Stimulated activated CD4-positive, alpha-beta T cell treated with anti-CD3 and anti-CD28 coated beads, Interleukin-2, amount 100 ng/mL, for 4 hours (primary cell): ENCODE data around the gene GPR146.
A peak's percentile ranks its signal among the peaks of the same experiment; 100 is the strongest.
"Not testable (repeated sequence)": the region's sequence is repeated elsewhere in the genome, so short reads cannot be mapped to it uniquely, and the experiment has no call there.

Experiments used
- DNase-seq: peaks from one replicate; pipeline ENCODE4 v3.0.0-alpha.2; 2020; ENCODE audit warnings: low read depth

GPR146 gene, protein sequence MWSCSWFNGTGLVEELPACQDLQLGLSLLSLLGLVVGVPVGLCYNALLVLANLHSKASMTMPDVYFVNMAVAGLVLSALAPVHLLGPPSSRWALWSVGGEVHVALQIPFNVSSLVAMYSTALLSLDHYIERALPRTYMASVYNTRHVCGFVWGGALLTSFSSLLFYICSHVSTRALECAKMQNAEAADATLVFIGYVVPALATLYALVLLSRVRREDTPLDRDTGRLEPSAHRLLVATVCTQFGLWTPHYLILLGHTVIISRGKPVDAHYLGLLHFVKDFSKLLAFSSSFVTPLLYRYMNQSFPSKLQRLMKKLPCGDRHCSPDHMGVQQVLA

GRCh38 chr7:1044189-1045068 lies at the start of gene GPR146:
TSS of gene GPR146 (plus strand) at chr7:1044546. CDS start at chr7:1057516, 12,970 bp downstream.
- peak; percentile 88 for DNase-seq

DNA sequence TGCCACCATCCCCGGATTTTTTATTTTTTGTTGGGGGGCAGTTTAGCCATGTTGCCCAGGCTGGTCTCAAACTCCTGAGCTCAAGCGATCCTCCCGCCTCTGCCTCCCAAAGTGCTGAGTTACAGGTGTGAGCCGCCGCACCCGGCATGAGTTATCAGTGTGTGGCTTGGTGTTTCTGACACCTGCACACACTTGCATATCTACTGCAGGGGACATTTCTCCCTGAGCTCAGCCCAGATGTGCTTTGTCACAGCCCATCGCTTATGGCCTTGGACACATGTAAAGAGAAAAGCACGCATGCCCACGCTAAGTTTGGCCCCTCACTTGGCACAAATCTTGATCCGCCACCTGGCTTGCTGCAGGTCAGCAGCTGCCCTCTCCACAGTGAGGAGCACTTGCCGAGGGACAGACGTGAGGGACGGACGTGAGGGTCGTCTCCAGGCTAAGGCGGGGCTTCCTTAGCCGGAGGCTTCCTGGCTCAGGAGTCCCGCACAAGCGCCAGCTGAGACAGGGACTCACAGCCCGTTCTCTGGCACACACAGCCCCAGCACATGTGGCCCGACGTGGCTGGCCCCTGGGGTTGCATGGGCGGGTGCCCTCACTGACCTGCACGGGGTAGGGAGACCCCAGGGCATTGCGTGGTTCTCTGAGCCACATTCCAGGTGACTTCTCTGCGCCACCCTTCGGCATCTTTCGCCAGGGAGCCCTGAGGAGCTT lies 49.6 kb upstream of the GPR146 start:
- no peak for DNase-seq

DNA sequence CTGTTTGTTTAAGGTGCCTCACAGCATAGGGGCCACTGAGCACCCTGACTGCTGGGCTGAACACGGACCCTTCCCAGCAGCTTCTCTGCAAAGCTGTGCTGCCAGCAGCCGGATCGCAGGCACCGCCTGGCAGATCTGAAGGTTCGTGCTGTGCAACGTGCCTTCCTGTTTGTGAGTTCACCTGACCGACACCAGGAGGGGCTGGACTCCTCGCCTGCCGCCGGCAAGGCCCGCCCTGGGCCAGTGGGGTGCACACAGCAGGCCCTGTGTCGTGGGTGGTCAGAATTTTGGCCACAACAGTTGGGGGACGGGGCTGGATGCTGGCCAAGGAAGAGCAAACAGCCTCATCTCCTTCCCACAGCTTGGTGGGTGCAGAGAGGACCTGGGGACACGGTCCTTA lies 48.8 kb upstream of the GPR146 start:
- DNase-seq = no peak

DNA sequence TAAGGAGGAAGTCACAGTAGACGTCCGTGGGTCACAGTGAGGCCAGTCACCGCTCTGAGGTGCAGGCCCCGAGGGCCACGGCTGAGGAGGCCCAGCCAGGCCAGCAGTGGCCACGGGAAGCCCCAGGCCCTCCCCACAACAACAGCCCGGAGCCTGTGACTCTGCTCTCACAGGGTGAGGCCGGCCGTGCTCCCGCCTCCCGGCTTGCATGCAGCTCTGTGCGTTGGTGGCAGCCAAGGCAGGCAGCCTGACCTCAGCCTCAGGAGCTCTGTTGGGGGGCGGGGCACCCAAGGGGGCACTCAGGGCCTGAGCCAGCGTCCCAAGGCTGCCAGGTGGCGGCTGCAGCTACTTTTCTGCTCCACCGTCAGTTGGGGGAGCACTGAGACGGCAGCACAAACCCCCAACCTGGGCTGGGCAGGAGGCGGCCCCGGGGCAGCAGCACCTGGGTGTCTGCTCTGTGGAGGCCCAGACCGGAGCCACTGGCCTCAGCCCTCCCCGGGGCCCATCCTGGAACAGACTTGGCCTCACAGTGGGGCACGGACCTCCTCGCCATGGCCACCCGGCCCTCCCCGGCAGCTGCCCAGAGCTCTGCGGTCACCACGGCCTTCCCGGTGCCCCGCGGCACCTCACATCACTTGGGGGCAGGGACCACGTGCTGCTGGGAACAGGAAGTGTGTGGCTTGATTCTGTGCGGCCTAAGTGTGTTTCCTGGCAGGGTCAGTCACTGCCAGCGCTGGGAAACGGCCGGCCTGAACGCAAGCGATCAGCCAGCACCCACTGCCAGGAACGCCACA lies 48.1 kb upstream of the GPR146 start:
- DNase-seq = no peak

DNA sequence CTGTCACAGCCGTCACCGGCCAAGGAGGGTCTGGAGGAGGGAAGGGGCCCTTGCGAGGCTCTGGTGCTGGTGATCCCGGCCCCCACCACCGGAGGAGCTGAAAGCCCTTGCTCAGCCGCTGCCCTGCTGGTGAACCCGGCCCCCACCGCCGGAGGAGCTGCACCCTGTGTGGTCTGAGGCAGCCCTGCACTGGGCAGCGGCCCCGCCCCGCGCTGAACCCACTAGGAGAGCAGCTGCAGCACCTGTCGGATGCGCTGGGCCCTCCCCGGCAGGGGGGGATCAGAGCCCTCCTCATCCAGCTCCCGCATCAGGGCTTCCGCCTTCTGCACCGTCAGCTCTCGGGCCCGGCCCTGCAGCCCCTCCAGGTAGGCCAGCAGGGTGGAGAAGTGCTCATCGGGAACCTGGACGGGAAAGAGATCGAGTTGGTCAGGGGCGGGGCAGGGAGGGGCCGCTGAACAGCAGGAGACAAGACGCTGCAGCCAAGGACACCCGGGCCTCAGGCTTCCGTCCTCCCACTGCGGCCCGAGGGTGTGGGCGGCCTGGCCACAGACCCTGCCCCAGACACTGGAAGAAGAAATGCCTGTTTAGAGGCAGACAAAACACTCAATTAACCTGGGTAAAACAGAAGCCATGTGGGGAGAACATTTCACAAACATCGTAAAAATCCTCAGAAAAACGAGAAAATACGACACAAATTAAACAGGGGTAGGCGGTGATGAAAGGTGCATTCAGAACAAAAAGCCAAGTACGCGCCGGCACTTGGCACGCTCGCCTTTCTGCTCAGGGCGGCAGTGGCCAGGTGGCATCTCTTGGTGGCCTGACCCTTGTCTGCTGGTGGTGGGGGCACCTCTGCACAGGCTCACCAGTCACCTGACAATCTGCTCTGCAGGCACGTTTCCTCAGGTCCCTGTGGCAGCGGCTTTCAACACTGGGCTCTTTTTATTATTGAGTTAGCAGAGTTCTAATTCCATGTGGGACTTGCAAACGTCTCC lies 46.6 kb upstream of the GPR146 start:
- no peak for DNase-seq

DNA sequence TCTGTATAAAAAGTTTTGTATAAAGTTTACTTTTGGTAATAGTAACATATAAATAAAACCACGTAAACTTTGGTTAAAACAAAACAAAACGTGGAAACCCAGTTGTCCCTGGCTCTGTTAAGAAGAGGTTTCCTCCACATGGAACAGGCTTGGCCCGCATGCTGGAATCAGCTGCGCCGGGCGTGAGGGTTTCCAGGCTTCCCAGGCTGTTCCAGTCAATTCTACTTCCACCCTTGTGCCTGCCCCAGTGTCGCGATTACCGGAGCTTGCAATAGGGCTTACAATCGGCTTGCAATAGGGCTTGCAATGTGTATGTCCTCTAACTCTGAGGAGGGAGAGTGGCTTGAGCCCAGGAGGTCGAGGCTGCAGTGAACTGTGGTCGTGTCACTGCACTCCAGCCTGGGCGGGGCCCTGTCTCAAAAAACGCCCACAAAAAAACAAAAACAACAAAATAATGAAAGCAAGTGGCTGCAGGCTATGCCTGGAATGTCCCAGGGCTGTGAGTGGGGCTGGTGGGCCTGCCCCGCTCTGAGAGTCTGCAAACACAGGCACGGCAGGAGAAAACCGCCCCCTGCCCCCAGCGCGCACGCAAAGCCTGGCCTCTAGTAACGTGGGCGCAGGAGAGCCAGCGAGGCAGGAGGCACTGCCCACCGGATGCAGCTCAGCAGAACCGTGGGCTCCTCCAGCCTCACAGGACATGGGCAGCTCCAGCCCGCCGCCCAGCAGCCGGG lies 45.0 kb upstream of the GPR146 start:
- DNase-seq = no peak

DNA sequence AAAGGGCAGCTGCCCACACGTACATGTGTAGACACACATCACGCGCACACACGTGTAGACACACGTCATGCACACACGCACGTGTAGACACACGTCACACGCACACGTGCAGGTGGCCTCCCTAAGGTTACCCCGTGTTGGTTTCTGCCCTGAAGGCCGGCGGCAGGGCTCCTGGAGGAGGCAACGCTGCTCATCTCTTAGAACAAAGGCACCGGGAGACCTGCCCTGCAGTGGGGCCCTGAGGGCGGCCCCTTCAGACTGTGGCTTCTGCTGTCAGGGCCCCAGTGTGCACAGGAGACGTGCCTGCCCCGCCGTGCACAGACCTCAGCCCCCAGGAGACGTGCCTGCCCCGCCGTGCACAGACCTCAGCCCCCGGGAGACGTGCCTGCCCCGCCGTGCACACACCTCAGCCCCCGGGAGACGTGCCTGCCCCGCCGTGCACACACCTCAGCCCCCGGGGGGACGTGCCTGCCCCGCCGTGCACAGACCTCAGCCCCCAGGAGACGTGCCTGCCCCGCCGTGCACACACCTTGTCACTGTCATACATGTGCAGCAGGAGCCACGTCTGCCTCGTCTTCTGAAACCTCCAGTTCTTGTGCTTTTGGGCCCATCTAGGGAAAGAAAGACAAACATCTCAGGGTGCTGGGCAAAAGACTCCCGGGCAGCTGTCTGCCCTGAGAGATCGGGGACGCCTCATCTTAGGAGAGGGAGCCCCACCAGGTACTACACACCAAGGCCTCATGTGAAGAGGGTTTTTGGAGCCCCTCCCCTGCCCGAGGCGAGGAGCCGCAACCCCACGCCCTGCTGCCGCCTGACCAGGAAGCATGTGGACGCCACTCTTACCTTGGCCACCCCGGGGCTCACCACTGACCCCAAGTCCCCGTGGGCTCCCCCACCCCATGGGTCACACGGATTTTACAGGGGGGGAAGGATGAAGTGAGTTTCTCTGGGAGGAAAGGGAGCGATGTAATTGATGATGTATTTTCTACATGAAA lies 44.1 kb upstream of the GPR146 start:
- no peak for DNase-seq

DNA sequence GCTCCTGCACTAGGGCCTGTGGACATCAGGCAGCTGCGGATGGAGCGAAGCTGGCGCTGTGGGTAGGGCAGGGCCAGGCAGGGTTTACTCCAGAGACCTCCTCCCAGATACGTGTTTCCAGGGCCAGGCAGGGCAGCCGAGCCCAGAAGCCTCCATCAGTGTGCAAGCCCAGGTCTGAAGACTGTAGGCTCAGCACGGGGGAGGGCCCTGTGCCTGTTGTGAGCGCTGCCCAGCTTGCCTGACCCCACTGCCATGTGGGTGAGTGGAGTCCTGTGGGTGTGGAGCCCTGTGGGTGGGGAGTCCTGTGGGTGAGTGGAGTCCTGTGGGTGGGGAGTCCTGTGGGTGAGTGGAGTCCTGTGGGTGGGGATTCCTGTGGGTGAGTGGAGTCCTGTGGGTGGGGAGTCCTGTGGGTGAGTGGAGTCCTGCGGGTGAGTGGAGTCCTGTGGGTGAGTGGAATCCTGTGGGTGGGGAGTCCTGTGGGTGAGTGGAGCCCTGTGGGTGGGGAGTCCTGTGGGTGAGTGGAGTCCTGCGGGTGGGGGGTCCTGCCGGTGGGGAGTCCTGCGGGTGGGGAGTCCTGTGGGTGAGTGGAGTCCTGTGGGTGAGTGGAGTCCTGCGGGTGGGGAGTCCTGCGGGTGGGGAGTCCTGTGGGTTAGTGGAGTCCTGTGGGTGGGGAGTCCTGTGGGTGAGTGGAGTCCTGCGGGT lies 43.1 kb upstream of the GPR146 start:
- DNase-seq = not testable (repeated sequence)

GRCh38 chr7:1002026-1002425 lies 42.3 kb upstream of the GPR146 start:
- DNase-seq = not testable (repeated sequence)

GRCh38 chr7:1002445-1002844 lies 41.9 kb upstream of the GPR146 start:
- DNase-seq = not testable (repeated sequence)

DNA sequence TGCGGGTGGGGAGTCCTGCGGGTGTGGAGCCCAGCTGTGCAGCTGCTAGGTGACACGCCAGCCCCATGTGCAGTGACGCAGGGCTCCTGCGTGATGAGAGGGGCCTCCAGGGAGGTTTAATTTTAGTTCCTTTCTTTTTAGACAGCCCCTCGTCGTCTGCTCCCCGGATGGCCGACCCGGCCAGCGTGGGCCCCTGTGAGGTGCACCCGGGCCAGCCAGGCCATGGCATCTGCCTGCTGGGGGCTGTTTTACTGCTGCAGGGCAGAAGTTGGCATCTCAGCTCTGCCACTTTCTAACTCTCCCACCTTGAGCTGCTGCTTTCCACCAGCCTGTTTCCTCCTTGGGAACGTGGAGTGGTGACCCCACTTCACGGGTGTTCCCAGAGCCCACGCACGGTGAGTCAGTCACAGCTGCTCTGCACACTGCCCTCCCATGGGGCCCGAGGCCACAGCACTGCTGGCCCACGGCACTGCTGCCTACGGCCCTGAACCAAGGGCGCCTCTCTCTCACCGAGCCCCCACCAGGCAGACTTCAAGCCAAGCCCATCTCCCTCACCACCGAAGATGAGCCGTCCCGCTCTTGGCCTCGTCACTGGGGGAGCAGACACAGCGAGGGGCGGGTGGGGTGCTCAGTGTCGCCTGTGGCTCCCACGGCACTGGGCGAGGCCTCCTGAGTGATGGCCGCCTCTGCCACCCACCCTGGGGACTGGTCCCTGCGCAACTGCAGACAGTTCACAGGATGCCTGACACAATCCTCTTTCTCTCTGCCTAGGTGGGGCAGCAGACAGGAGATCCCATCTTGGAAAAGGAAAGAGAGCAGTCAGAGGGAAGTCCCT lies 40.1 kb upstream of the GPR146 start:
- DNase-seq = no peak

DNA sequence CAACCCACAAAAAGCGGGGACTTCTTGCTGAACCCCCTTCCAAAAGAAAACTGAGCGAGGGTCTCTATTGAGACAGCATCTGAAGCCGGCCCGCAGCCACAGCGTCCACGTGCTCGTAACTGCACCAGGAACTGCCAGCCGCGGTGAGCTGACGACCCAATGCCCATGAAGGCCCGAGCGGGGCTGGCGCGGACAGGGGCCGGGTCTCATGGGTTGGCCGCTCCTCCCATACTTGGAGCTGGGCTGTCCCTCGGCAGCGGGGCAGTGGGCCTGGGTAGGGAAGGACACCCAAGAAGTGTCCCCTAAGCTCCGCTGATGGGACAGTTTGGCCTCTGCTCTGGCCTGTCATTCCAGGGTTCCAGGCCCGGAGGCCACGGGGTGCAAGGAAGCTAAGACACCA lies 39.0 kb upstream of the GPR146 start:
- no peak for DNase-seq

GRCh38 chr7:1007901-1008300 lies 36.4 kb upstream of the GPR146 start:
- DNase-seq = no peak

DNA sequence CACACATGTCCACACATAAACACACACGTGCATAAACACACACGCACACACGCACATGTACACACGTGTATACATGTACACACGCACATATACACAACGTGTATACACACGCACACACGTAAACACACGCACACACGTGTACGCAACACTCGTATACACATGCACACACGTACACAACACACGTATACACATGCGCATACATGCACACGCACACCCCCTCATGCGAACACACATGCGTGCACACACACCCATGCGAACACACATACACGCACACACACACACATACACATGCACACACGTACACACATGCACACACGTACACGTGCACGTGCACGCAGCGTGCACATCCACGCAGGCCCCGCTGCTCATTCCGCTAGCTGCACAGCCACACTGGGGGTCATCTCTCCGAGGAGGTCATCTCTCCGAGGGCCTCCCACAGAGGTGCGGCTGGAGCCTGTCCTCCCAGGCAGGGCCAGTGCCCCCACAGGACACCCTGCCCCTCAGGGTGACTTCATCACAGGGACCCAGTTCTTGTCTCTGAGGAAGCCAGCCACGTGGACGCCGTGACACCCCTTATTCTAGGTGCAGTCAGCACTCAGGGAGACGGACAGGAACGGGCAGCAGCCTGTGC lies 35.5 kb upstream of the GPR146 start:
- DNase-seq = no peak

DNA sequence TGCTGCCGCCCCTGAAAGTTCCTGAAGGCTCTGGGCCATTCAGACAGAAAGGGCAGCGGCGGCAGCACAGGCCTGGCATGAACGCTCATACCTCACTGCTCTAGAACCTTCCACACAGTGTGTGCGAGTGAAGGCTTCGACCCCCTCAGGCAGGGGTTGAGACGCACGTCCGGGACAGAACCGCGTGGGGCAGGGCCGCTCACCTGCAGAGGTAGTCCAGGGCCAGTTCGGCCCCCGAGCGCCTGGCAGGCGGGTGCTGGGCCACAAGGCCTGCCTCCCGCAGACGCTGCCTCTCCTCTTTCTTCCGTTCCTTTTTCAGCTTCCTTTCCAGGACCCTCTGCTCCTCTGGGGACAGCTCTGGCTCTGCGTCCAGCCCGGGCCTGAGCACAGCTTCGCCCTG lies 34.6 kb upstream of the GPR146 start:
- DNase-seq = no peak

DNA sequence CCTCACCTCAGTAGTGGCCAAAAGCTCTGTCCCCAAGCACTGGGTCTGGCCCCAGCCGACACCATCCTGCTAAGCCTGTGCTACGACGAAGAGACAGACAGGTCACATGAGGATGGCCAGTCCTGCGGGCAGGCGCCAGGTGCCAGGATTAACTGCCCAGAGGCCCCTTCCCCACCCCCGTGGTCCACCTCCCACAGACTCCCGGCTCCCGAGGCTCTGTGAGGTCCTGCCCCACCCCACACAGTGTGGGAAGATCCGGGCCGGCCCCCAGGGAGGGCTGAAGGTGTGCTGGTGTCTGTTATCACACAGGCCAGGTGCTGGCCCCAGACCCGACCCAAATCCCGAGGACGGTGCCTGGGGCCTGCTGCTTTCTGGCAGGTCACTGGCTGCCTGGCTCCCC lies 34.1 kb upstream of the GPR146 start:
- no peak for DNase-seq
